GM21390 (cell line): ENCODE measurements around the gene ITPK1.
"Not testable (repeated sequence)": the region's sequence is repeated elsewhere in the genome, so short reads cannot be mapped to it uniquely, and the experiment has no call there.

ENCODE experiments used
- ATAC-seq: cut with Tn5 transposase; IDR thresholded peaks from one replicate; pipeline ENCODE4 v1.9.1; 2021; ENCODE audit not compliant: unreplicated experiment

The ITPK1 gene

DNA sequence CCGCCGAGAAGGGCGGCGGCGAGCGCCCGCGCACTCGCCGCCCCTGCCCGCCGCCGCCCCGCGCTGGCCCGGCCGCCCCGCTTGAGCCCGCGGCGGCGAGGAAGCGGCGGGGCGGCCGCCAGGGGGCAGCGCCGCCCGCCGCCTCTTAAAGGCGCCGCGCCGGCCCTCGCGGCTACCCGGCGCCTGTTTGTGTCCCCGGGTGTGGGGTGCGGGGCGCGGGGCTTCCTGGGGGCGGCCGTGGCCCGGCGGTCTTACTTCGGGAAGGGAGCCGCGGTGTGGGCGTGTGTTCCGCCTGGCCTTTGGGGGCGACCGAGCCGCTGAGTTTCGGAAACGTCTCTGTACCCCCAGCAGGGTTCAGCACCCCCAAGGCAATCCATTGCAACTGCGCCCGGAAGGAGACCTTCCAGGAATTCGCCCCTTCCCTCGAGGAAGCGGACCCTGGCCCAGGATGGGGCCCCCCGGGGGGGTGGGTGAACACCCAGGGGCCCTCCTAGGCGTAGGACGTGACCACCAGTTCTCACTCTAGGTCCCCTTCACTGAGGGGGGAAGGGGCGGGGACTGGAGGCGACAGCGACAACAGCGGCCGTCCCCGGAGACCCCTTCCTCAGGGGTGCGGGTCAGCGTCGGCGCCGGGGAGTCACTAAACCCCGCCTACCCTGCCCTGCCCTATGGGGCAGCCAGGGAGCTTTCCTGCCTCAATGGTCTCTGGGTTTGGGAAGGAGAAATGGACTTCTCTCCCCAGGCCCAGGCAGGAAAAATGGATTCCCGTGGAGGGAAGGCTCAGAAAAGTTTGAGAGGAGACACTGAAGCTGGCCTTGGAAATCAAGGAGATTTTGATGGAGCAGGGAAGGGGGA lies at the start of gene ITPK1:
Gene ITPK1 (minus strand): TSS at position 105 of the 855 bp plus-strand sequence. CDS start 762 bp downstream, outside the sequence.
- peak; percentile 50 for ATAC-seq

DNA sequence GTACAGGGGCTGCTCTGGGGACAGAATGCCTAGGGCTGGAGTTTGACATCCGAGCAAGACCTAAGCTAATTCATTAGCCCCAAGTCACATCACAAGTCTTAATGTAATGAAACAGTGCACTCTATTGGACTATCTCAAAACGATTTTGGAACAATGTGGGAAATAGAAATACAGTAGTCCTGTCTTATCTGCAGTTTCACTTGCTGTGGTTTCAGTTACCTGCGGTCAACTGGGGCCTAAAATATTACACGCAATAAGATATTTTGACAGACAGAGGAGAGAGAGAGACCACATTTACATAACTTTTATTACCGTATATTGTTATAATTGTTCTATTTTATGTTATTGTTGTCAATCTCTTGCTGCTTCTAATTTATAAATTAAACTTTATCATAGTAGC lies 47.8 kb upstream of the ITPK1 start:
- ATAC-seq, result no peak

GRCh38 chr14:93161411-93161940 lies 45.8 kb upstream of the ITPK1 start:
- ATAC-seq, result no peak

GRCh38 chr14:93160353-93160801 lies 44.7 kb upstream of the ITPK1 start:
- ATAC-seq, result no peak

DNA sequence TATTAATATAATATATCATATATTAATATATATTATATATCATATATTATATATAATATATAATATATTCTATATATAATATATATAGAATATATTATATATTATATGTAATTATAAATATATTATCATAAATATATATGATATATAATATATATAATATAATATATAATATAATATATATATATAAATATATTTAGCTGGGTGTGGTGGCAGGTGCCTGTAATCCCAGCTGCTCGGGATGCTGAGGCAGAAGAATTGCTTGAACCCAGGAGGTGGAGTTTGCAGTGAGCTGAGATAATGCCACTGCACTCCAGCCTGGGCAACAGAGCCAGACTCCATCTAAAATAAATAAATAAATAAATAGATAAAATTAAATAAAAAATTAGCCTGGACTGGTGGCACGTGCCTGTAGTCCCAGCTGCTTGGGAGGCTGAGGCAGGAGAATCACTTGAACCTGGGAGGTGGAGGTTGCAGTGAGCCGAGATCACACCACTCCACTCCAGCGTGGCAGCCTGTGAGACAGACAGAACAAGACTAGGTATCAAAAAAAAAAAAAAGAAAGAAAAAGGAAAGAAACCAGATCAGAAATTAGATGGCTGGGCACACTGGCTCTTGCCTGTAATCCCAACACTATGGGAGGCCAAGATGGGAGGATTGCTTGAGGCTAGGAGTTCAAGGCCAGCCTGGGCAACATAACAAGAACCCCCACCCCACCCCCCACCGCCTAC lies 44.1 kb upstream of the ITPK1 start:
- not testable (repeated sequence) for ATAC-seq

DNA sequence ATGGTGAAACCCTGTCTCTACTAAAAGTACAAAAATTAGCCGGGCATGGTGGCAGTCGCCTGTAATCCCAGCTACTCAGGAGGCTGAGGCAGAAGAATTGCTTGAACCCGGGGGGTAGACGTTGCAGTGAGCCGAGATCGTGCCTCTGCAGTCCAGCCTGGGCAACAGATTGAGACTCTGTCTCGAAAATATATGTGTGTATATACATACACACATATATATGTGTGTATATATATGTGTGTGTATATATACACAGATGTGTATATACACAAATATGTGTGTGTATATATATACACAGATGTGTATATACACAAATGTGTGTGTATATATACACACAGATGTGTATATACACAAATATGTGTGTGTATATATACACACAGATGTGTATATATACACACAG lies 42.6 kb upstream of the ITPK1 start:
- ATAC-seq, result not testable (repeated sequence)

GRCh38 chr14:93156693-93157369 lies 41.1 kb upstream of the ITPK1 start:
- ATAC-seq, result no peak

DNA sequence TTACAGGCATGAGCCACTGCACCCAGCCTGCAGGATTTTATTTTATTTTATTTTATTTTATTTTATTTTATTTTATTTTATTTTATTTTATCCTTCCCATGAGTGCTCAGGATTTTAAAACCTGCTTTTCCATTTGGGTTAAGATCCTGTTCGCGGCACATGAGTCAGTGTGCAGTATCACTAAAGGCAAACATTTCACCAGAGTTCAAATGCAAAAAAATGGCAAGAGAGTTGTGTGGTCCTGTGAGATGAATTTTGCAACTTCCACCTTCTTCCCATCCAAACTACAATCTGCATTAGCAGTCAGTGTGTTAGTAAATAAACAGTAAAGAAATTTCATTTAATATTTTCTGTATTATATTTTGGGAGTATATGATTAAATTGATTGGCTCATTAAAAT lies 39.9 kb upstream of the ITPK1 start:
- no peak for ATAC-seq

DNA sequence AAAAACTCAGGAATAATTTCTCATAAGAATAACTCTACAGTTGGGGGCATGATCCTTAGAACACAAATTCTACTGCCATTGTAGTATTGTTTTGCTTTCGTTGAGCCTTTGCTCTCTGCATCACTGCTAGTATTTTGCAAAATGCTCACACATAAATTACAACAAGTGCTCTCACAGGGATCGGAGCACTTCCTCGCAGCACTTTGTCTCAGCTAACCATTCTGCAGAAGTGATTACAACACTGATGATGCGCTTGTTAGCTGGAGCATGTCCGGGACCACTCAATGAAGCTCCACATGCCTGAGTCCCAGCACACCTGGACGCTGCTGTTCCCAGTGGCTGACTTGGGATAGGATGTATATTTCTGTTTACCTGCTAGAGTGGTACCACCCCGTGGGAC lies 37.4 kb upstream of the ITPK1 start:
- ATAC-seq, result no peak

DNA sequence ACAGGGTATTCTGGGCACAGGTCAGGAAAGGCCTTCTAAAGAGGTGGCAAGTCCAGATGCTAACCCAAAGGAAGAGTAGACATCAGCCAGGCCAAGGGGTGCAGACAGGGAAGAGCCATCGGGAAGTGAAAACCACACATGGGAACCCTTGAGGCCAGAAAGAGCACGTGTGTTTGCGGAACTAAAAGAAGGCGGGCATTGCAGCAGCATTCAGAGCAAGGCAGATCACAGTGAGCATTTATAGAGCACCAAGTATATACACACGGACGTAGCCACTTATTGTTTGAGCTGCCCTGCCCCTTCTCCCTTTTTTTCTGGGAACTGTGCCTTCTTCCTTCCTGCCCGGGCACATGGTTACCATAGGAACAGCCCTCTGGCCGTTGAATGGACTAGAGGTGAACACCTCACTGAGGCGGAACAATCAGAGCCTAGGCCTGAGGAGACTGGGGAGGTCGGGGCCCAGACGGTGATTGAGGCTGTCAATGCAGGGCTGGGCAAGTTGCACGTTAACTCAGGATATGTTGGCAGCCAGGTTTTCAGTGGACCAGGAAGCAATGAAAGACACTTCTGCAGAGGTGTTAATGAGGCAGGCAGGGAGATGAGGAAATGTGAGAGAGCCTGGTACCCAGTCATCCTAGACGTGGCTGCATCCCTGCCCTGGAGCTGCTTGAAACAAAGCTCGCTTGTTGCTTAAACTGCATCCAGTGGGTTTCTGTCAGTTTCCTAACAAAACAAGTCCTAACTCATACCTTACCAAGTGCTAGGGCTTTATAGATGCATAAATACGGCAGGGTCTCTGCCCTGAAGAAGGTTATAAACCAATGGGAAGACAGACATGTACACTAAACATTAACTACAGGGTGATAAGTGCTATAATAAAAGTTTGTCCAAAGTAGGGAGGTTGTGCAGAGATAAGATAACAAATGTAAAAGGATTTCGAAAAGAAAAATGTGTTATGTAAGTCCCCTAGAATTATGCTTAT lies 34.8 kb upstream of the ITPK1 start:
- no peak for ATAC-seq

DNA sequence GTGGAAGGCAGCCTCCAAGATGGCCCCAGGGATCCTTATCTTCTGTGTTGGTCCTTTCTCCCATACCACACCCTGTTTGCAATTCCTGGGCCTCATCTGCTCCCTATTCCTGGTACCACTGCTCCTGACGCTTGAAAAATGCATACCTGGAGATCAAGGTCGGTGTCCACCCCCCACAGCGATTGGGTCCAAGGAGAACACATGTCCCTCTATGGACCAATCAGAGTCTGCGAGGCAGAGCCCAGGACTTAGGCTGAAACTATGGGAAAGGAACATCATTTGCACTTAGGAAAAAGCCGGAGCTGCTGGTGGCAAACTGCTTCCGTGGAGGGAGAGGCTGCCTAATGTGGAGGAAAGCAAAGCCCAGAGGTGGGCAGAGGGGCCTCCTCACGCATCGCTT lies 33.3 kb upstream of the ITPK1 start:
- no peak for ATAC-seq

GRCh38 chr14:93146119-93146518 lies 30.4 kb upstream of the ITPK1 start:
- no peak for ATAC-seq

- no peak for ATAC-seq
Measured at GRCh38 chr14:93142854-93143652, 27.3 kb upstream of the ITPK1 start.

DNA sequence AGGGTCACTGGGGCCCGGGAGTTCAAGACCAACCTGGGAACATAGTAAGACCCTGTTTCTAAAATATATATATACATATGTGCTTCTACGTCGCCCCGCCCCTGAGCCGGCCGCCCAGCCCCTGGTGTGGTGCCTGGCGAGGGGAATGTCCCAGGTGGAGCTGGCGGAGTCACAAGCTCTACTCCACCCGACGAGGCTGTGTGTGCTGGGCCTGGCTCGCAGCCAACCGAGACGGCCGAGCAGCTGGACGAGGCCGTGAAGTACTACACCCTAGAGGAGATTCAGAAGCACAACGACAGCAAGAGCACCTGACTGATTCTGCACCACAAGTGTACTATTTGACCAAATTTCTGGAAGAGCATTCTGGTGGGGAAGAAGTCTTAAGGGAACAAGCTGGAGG lies 22.1 kb upstream of the ITPK1 start:
- ATAC-seq, result no peak

GRCh38 chr14:93136508-93136907 lies 20.8 kb upstream of the ITPK1 start:
- ATAC-seq, result not testable (repeated sequence)

DNA sequence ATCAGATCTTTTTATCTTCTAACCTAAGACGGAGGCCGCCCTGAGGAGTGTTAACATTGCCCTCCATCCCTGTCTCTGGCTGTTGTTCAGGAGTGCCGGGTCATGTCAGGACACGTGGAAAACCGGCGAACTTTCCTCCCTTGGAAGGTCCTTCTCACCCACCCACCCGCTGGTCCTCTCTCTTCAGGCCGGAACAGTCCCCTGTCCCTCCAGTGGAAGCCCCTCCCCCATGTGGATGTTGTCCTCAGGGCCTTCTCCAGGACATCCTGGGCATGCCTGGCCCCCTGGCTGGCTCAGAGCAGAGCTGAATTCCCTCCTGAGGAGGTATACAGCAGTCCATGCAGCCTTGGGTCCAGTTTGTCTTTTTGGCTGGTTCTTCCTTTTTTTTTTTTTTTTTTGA lies 20.3 kb upstream of the ITPK1 start:
- no peak for ATAC-seq

DNA sequence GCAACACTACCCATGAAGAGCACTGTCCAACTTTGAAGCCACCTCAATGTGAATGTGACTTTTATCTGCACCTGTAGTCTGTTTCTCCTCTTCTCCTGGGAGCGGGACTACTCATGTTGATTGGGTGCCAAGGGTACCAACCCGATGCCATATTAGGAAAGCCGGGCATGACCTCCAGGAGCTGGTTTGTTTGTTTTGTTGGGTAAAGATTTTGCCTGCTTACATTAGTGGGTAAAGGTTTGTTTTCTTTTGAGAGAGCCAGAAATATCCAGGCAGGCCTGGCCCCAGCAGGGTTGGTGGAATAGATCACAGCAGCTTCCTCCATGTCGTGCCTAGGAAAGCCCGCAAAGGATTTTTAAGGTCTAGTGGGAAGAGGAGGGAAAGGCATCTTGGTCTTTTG lies 19.7 kb upstream of the ITPK1 start:
- no peak for ATAC-seq

DNA sequence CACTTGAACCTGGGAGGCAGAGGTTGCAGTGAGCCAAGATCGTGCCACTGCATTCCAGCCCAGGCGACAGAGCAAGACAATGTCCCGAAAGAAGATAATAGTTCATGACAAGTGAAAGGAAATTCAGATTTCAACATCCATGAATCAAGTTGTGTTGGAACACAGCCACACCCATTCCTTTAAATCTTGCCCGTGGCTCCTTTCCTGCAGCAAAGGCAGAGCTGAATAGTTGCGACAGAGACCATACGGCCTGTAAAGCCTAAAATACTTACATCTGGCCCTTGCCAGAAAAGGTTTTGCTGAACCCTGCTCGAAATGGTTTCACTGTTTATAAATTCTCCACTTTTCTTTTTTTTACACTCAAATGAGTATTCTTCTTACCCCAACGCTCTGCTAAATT lies 17.7 kb upstream of the ITPK1 start:
- no peak for ATAC-seq

GRCh38 chr14:93132472-93133065 lies 16.8 kb upstream of the ITPK1 start:
- ATAC-seq, result no peak
